HEK293 (cell line): ENCODE measurements around the gene HOXD10.

Experiments
- CTCF ChIP-seq: fragments of 450-650 bp; formaldehyde crosslinking; IDR thresholded peaks from 2 replicates; pipeline ENCODE4 v1.5.1; 2016; ENCODE audit warnings: missing biosample characterization, missing genetic modification characterization
- FEZF1 ChIP-seq: fragments of 450-650 bp; formaldehyde crosslinking; IDR thresholded peaks from 2 replicates; pipeline ENCODE4 v1.5.1; 2016; ENCODE audit warnings: missing biosample characterization, missing genetic modification characterization
- GLIS2 ChIP-seq: fragments of 450-650 bp; formaldehyde crosslinking; IDR thresholded peaks from 2 replicates; pipeline ENCODE4 v1.5.1; 2016; ENCODE audit warnings: missing biosample characterization, missing genetic modification characterization
- KLF10 ChIP-seq: fragments of 450-650 bp; IDR thresholded peaks from 2 replicates; pipeline ENCODE4 v1.5.1; 2018; ENCODE audit warnings: missing biosample characterization, mild to moderate bottlenecking, missing genetic modification characterization
- KLF16 ChIP-seq: fragments of 450-650 bp; formaldehyde crosslinking; IDR thresholded peaks from 2 replicates; pipeline ENCODE4 v1.5.1; 2017; ENCODE audit warnings: missing biosample characterization, missing genetic modification characterization
- ZBTB10 ChIP-seq: fragments of 450-650 bp; formaldehyde crosslinking; IDR thresholded peaks from 2 replicates; pipeline ENCODE4 v1.5.1; 2016; ENCODE audit warnings: missing biosample characterization, missing genetic modification characterization
- ZFP69B ChIP-seq: fragments of 450-650 bp; formaldehyde crosslinking; IDR thresholded peaks from 2 replicates; pipeline ENCODE4 v1.5.1; 2016; ENCODE audit warnings: missing biosample characterization, missing genetic modification characterization
- ZNF19 ChIP-seq: fragments of 450-650 bp; formaldehyde crosslinking; IDR thresholded peaks from 2 replicates; pipeline ENCODE4; 2016; ENCODE audit warnings: missing biosample characterization, missing genetic modification characterization, low read depth
- ZNF202 ChIP-seq: fragments of 450-650 bp; formaldehyde crosslinking; IDR thresholded peaks from 2 replicates; pipeline ENCODE4 v1.5.1; 2016; ENCODE audit warnings: missing biosample characterization, missing genetic modification characterization, borderline replicate concordance
- ZNF26 ChIP-seq: fragments of 450-650 bp; formaldehyde crosslinking; IDR thresholded peaks from 2 replicates; pipeline ENCODE4 v1.5.1; 2016; ENCODE audit warnings: missing biosample characterization, missing genetic modification characterization
- ZNF704 ChIP-seq: fragments of 450-650 bp; formaldehyde crosslinking; IDR thresholded peaks from 2 replicates; pipeline ENCODE4 v1.5.1; 2016; ENCODE audit warnings: missing biosample characterization, missing genetic modification characterization
- ZNF830 ChIP-seq: fragments of 450-650 bp; IDR thresholded peaks from 2 replicates; pipeline ENCODE4 v1.5.0; 2018; ENCODE audit warnings: missing biosample characterization, missing genetic modification characterization, low read depth, mild to moderate bottlenecking, moderate library complexity

- TF ChIP-seq CTCF (tag by site-specific recombination) = peak; percentile 76
- no peak for TF ChIP-seq KLF10 (tag by site-specific recombination)
- no peak for TF ChIP-seq ZNF202 (tag by site-specific recombination)
- no peak for TF ChIP-seq ZNF26 (tag by site-specific recombination)
- no peak for TF ChIP-seq GLIS2
- no peak for TF ChIP-seq ZNF830
- TF ChIP-seq ZFP69B (tag by site-specific recombination) = no peak
- no peak for TF ChIP-seq FEZF1 (tag by site-specific recombination)
- no peak for TF ChIP-seq KLF16 (tag by site-specific recombination)
- no peak for TF ChIP-seq ZNF704 (tag by site-specific recombination)
- no peak for TF ChIP-seq ZNF19 (tag by site-specific recombination)
- no peak for TF ChIP-seq ZBTB10 (tag by site-specific recombination)
Measured at GRCh38 chr2:176111309-176111663, 5.3 kb upstream of the HOXD10 start.
